H1 (cell line): ENCODE data around the gene POU3F2. TPM values are rescaled to one million over a fixed set of nuclear protein-coding genes. Genes with fewer than 3 reads are reported as not detected.

ENCODE experiments used
- CTCF ChIA-PET: fragments of 300-600 bp; sonication (Branson Sonifier 250); formaldehyde crosslinking; loops from one replicate; lab custom pipeline; 2021; ENCODE audit not compliant: partially characterized antibody; lab: Charles Lee
- POLR2A ChIA-PET: fragments of 300-600 bp; sonication (Branson Sonifier 250); formaldehyde crosslinking; loops from one replicate; lab custom pipeline; 2021; ENCODE audit warnings: inconsistent platforms; ENCODE audit not compliant: partially characterized antibody; lab: Charles Lee
- DNase-seq, 2 experiments: peaks; one replicate each; pipeline versions ENCODE4 v3.0.0 to v3.0.0-alpha.2; 2010 to 2022; ENCODE audit warnings: low spot score in 2 of 2, low read depth in 1 of 2, mixed read lengths in 1 of 2
- FAIRE-seq: peaks from 2 replicates; lab custom pipeline; 2011; peaks lifted over from hg19 to GRCh38; lab: Jason Lieb, UNC
- H2AFZ ChIP-seq: 2 replicates; pipeline ENCODE4 v1.8.1; 2012; ENCODE audit warnings: low read length, inconsistent platforms
- H2AK5ac ChIP-seq: 2 replicates; pipeline ENCODE4 v1.6.1; 2013; ENCODE audit warnings: low read depth, low read length
- H2BK120ac ChIP-seq: replicated peaks from 2 replicates; pipeline ENCODE3; 2013; ENCODE audit warnings: low read depth, low read length, inconsistent platforms
- H2BK12ac ChIP-seq: 2 replicates; pipeline ENCODE4 v1.6.1; 2013; ENCODE audit warnings: low read depth, low read length
- H2BK15ac ChIP-seq: 2 replicates; pipeline ENCODE4 v1.6.1; 2013; ENCODE audit warnings: low read length
- H2BK20ac ChIP-seq: 2 replicates; pipeline ENCODE4 v1.6.1; 2013; ENCODE audit warnings: low read length
- H2BK5ac ChIP-seq: 2 replicates; pipeline ENCODE4 v1.6.1; 2013; ENCODE audit warnings: low read depth, low read length
- H3K14ac ChIP-seq: 2 replicates; pipeline ENCODE4 v1.6.1; 2013; ENCODE audit warnings: inconsistent platforms; ENCODE audit not compliant: insufficient read length
- H3K18ac ChIP-seq: 2 replicates; pipeline ENCODE4 v1.6.1; 2013; ENCODE audit warnings: low read length; ENCODE audit errors: extremely low read depth
- H3K23ac ChIP-seq: 2 replicates; pipeline ENCODE4 v1.6.1; 2013; ENCODE audit warnings: inconsistent platforms; ENCODE audit not compliant: insufficient read length
- H3K23me2 ChIP-seq: 2 replicates; pipeline ENCODE4 v1.6.1; 2013; ENCODE audit warnings: low read depth, low read length
- H3K27ac ChIP-seq: 2 replicates; pipeline ENCODE4 v1.6.1; 2011; ENCODE audit warnings: low read depth, low read length, inconsistent platforms
- H3K27me3 ChIP-seq, 4 experiments: replicated peaks in 1 of 4; 1 replicate in 1 of 4; 2 replicates in 3 of 4; pipeline versions ENCODE4 v1.6.1 to v1.8.1; 2011 to 2013; ENCODE audit warnings: low read length in 3 of 4, mild to moderate bottlenecking in 3 of 4, inconsistent platforms in 2 of 4, mixed read lengths in 2 of 4, moderate library complexity in 1 of 4; ENCODE audit not compliant: control insufficient read depth in 3 of 4, insufficient read depth in 3 of 4; ENCODE audit errors: extremely low read depth in 1 of 4
- H3K36me3 ChIP-seq, 4 experiments: 2 replicates each; pipeline versions ENCODE4 v1.6.1 to v1.8.1; 2011 to 2013; ENCODE audit warnings: mild to moderate bottlenecking in 4 of 4, low read length in 3 of 4, moderate library complexity in 2 of 4, control low read depth in 1 of 4, inconsistent platforms in 1 of 4; ENCODE audit not compliant: insufficient read depth in 4 of 4, control insufficient read depth in 2 of 4
- H3K4ac ChIP-seq: replicated peaks from 2 replicates; pipeline ENCODE3; 2013; ENCODE audit warnings: low read length, low read depth, mixed read lengths, inconsistent platforms; ENCODE audit not compliant: insufficient read length
- H3K4me1 ChIP-seq, 4 experiments: replicated peaks in 1 of 4; 1 replicate in 1 of 4; 2 replicates in 3 of 4; pipeline versions ENCODE4 v1.6.1 to v1.8.1; 2011 to 2013; ENCODE audit warnings: low read length in 3 of 4, inconsistent platforms in 2 of 4, mixed read lengths in 1 of 4; ENCODE audit not compliant: insufficient read depth in 4 of 4, control insufficient read depth in 3 of 4
- H3K4me2 ChIP-seq, 2 experiments: 2 replicates each; pipeline versions ENCODE4 v1.6.1 to v1.8.1; 2011 to 2013; ENCODE audit warnings: low read depth in 2 of 2, low read length in 2 of 2, control low read depth in 1 of 2, inconsistent platforms in 1 of 2, mild to moderate bottlenecking in 1 of 2; ENCODE audit not compliant: insufficient read depth in 1 of 2
- H3K4me3 ChIP-seq, 4 experiments: fragments of 200-600, 300-600 bp in 1 of 4; sonication (generic), shearing (Covaris generic), sonication (Bioruptor Twin) in 1 of 4; 2 replicates each; pipeline versions ENCODE4 v1.5.1 to v1.8.1; 2011 to 2016; ENCODE audit warnings: low read length in 4 of 4, low read depth in 3 of 4, control low read depth in 2 of 4, inconsistent platforms in 2 of 4, mild to moderate bottlenecking in 2 of 4, mixed read lengths in 1 of 4, moderate library complexity in 1 of 4; ENCODE audit not compliant: insufficient read depth in 2 of 4; ENCODE audit errors: extremely low read depth in 1 of 4
- H3K56ac ChIP-seq: replicated peaks from 2 replicates; pipeline ENCODE3; 2013; ENCODE audit warnings: low read depth, mild to moderate bottlenecking, mixed read lengths, low read length, inconsistent platforms; ENCODE audit not compliant: insufficient read length
- H3K79me1 ChIP-seq: 2 replicates; pipeline ENCODE4 v1.6.1; 2013; ENCODE audit warnings: low read depth, low read length, control low read depth
- H3K79me2 ChIP-seq, 2 experiments: 2 replicates each; pipeline versions ENCODE4 v1.6.1 to v1.8.1; 2012 to 2013; ENCODE audit warnings: low read length in 2 of 2, mild to moderate bottlenecking in 2 of 2, inconsistent platforms in 1 of 2; ENCODE audit not compliant: insufficient read depth in 2 of 2, control insufficient read depth in 1 of 2
- H3K9ac ChIP-seq, 4 experiments: replicated peaks in 1 of 4; 1 replicate in 1 of 4; 2 replicates in 3 of 4; pipeline versions ENCODE4 v1.6.1 to v1.8.1; 2011 to 2013; ENCODE audit warnings: low read depth in 3 of 4, low read length in 3 of 4, control low read depth in 2 of 4, mild to moderate bottlenecking in 2 of 4, moderate library complexity in 2 of 4, inconsistent platforms in 1 of 4; ENCODE audit errors: extremely low read depth in 1 of 4
- H3K9me3 ChIP-seq, 2 experiments: 2 replicates each; pipeline versions ENCODE4 v1.6.1 to v1.8.1; 2012 to 2013; ENCODE audit warnings: mild to moderate bottlenecking in 2 of 2, moderate library complexity in 2 of 2, control low read depth in 1 of 2, inconsistent platforms in 1 of 2, low read depth in 1 of 2, low read length in 1 of 2, mixed read lengths in 1 of 2; ENCODE audit not compliant: insufficient read depth in 2 of 2
- H4K20me1 ChIP-seq, 2 experiments: replicated peaks in 1 of 2; 2 replicates each; pipeline versions ENCODE3 to v1.8.1; 2011 to 2013; ENCODE audit warnings: inconsistent platforms in 2 of 2, low read length in 2 of 2, mild to moderate bottlenecking in 1 of 2; ENCODE audit not compliant: insufficient read depth in 2 of 2, control insufficient read depth in 1 of 2
- H4K5ac ChIP-seq: 2 replicates; pipeline ENCODE4 v1.6.1; 2013; ENCODE audit warnings: low read length, low read depth, mixed read lengths, inconsistent platforms; ENCODE audit not compliant: insufficient read length
- H4K8ac ChIP-seq: 2 replicates; pipeline ENCODE4 v1.8.0; 2013; ENCODE audit warnings: mild to moderate bottlenecking, moderate library complexity, low read length, inconsistent platforms; ENCODE audit not compliant: insufficient read depth; ENCODE audit errors: extremely low read depth
- H4K91ac ChIP-seq: replicated peaks from 2 replicates; pipeline ENCODE3; 2013; ENCODE audit warnings: low read length, mixed read lengths, inconsistent platforms; ENCODE audit not compliant: insufficient read length
- CBX8 ChIP-seq: fragments of 300-800, 300-1000 bp; sonication (generic); IDR thresholded peaks from 2 replicates; pipeline ENCODE4 v1.7.1; 2016; ENCODE audit warnings: low read depth, low read length, borderline replicate concordance
- JUN ChIP-seq: IDR thresholded peaks from 2 replicates; pipeline ENCODE4 v1.6.1; 2011; ENCODE audit warnings: low read depth, mild to moderate bottlenecking, improper control_type of control experiment, low read length
- SUZ12 ChIP-seq: fragments of 200-600 bp; sonication (generic); IDR thresholded peaks from 2 replicates; pipeline ENCODE4 v1.6.1; 2012; ENCODE audit warnings: mild to moderate bottlenecking, inconsistent platforms, low read length, moderate library complexity, mixed read lengths
- WGBS, 2 experiments: shearing (Covaris generic) in 1 of 2; methylation state at CpG; one replicate each; pipeline versions ENCODE4 v1.1.6 to v1.1.7; 2013 to 2015; ENCODE audit warnings: low lambda C conversion rate in 2 of 2, mixed read lengths in 2 of 2, inconsistent platforms in 1 of 2, low coverage in 1 of 2, missing lambda C conversion rate in 1 of 2; ENCODE audit not compliant: insufficient replicate concordance in 2 of 2, insufficient coverage in 1 of 2, insufficient read length in 1 of 2; ENCODE audit errors: extremely low coverage in 1 of 2, missing lambda C conversion rate in 1 of 2; 5-methylcytosine and 5-hydroxymethylcytosine counted together
- polyA plus RNA-seq, 7 experiments: library from polyadenylated mRNA; depleted of rRNA in 3 of 7; stranded (reverse) in 5 of 7; unstranded in 2 of 7; fragments of >200 nt in 5 of 7; fragments of 200-250 nt in 2 of 7; gene quantifications; 1 replicate in 5 of 7; 2 replicates in 1 of 7; 4 replicates in 1 of 7; pipeline versions ENCODE4 v1.2.1 to v1.2.3, GENCODE V29; 2011 to 2013; ENCODE audit warnings: missing spikeins in 2 of 7, mixed read lengths in 2 of 7
- total RNA-seq: library from RNA; stranded (reverse); fragmentation: NEBNext Ultra II Directional; extraction: Animal tissue kit (Norgen Biotek cat#: 25700); gene quantifications from 2 replicates; pipeline ENCODE4 v1.2.1, GENCODE V29; 2021

The POU3F2 gene
- total and polyA plus RNA-seq, 2 of the 8 experiments (the other 6 are each of a cell fraction or from before 2014, with no cell fraction given) = 0.09 to 0.35 TPM

DNA sequence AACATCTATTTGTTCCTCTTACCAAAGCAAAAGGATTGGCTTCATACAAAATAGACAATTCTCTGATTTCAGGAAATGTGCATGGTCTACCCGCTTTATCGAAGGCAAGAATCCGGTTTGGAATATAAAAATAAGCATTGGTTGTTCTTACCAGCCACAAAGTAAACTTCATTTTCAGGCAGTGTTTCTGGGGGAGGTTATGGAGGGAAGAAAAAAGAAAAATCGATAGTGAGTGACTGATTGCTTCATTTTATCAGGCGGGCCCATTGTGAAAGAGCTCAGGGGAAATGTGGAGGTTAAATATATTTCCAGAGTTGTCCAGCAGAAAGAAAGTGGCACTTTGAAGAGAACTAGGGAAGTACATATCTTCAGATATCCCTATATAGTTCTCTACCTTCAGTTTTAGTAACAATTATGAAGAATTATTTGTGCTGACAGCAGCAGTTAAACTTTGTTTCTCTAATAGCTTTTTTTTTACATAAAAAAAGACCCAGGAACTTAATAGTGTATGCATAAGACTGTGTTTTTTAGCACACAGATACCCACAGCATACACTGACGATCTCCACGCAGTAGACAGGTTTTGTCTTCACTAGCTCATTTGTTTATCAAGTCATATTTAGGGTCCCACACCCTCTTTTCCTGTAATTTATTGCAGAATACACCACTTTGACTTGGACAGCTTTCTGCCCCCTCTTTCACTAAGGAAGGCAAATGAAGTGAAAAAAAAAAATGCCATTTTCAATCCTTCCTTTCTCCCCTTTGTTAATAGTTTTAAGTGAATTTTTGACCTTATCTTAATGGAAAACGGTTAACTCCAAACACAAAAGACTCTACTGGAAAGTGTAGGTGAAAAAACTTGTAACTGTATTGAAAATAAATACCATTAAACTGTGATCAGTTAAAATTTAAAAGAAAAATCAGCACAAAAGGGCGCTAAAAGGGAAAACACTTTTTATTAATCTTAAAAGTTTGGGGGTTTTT is 2.9 kb downstream of the POU3F2 start:
- H3K56ac ChIP-seq = no peak overlapping the region
- H2BK15ac ChIP-seq = no peak overlapping the region
- no peak overlapping the region for H2BK5ac ChIP-seq
- H3K14ac ChIP-seq = no peak overlapping the region
- H3K27ac ChIP-seq = no peak overlapping the region
- no peak overlapping the region for H4K8ac ChIP-seq
- H3K4ac ChIP-seq = no peak overlapping the region
- no peak overlapping the region for H4K91ac ChIP-seq
- H2AK5ac ChIP-seq = no peak overlapping the region
- H3K23me2 ChIP-seq = peaks cover 18% of the 10 kb centered on the region
- no peak overlapping the region for H2AFZ ChIP-seq
- H3K4me3 ChIP-seq = peak overlapping the region in 1 of 4 experiments; percentile 62; a peak in 1 of 8 replicates
- H2BK120ac ChIP-seq = no peak overlapping the region
- no peaks in the 10 kb centered on the region for H3K79me2 ChIP-seq
- H4K20me1 ChIP-seq = peaks cover 4 to 11% of the 10 kb centered on the region in 2 experiments
- FAIRE-seq = peak; percentile 13
- TF ChIP-seq JUN (no peak), CBX8 (0 out of 2 replicates have a peak, but pooled peaks have one; percentile 11), SUZ12 (peak; percentile 30; the same call in 1 of the 2 replicates)
- no peak overlapping the region for H4K5ac ChIP-seq
- ChIA-PET CTCF (interaction anchor here (0.6 to 10.0 kb wide), 9 partner anchors 8 to 472 kb away, joined by 3 to 79 read pairs (median 3); no protein-coding TSS in a partner anchor), POLR2A (interaction anchor here (1.4 kb wide), 1 partner anchor 8 kb away, joined by 6 read pairs; no protein-coding TSS in a partner anchor)
- H3K4me2 ChIP-seq = peak overlapping the region; percentile 94 to 95; a peak in 2 of 4 replicates
- H3K23ac ChIP-seq = no peak overlapping the region
- H3K4me1 ChIP-seq = peaks cover 5 to 21% (median 18%) of the 10 kb centered on the region in 4 experiments
- no peak overlapping the region for H3K18ac ChIP-seq
- no peaks in the 10 kb centered on the region for H3K9me3 ChIP-seq
- no peak overlapping the region for H2BK20ac ChIP-seq
- no peak for DNase-seq
- WGBS, 2 experiments = 4% methylated on average over 9 of the region's 9 CpGs; no CpG with 5 or more reads in 1 of the 2 experiments
- H2BK12ac ChIP-seq = no peak overlapping the region
- no peaks in the 10 kb centered on the region; a peak in 1 of 8 replicates for H3K36me3 ChIP-seq
- H3K27me3 ChIP-seq = peaks cover 61 to 91% (median 76%) of the 10 kb centered on the region in 4 experiments
- no peak overlapping the region for H3K9ac ChIP-seq
- no peaks in the 10 kb centered on the region for H3K79me1 ChIP-seq
